Spinal cord (tissue), 10 donors: ENCODE results near the gene CLK2. TPM values are rescaled to one million over a fixed set of nuclear protein-coding genes. Genes with fewer than 3 reads are reported as not detected.
"Not testable (repeated sequence)": the region's sequence is repeated elsewhere in the genome, so short reads cannot be mapped to it uniquely, and the experiment has no call there.

ENCODE experiments used
- DNase-seq, 6 donors: peaks; one replicate each; pipeline versions ENCODE4 v3.0.0 to v3.0.0-alpha.2; 2013 to 2015; ENCODE audit warnings: low spot score in 6 of 6, low read depth in 4 of 6
- H3K27ac ChIP-seq: one replicate; pipeline ENCODE4 v1.5.1; 2013; ENCODE audit warnings: low read depth, low read length, control low read depth
- H3K27me3 ChIP-seq: one replicate; pipeline ENCODE4 v1.6.1; 2013; ENCODE audit warnings: low read length; ENCODE audit not compliant: control insufficient read depth, insufficient read depth
- H3K36me3 ChIP-seq: one replicate; pipeline ENCODE4 v1.6.1; 2013; ENCODE audit warnings: low read length; ENCODE audit not compliant: control insufficient read depth, insufficient read depth
- H3K4me1 ChIP-seq: one replicate; pipeline ENCODE4 v1.6.1; 2013; ENCODE audit warnings: low read length; ENCODE audit not compliant: control insufficient read depth, insufficient read depth
- H3K4me3 ChIP-seq: one replicate; pipeline ENCODE4 v1.5.1; 2013; ENCODE audit warnings: low read depth, low read length, control low read depth
- H3K9me3 ChIP-seq: one replicate; pipeline ENCODE4 v1.6.1; 2013; ENCODE audit warnings: low read length; ENCODE audit not compliant: control insufficient read depth, insufficient read depth
- WGBS: methylation state at CpG from one replicate; pipeline ENCODE4 v1.1.5; 2013; ENCODE audit warnings: missing lambda C conversion rate; ENCODE audit not compliant: insufficient coverage; 5-methylcytosine and 5-hydroxymethylcytosine counted together
- polyA plus RNA-seq, 2 donors: library from polyadenylated mRNA; unstranded; fragments of 120-200 nt; gene quantifications; one replicate each; pipeline ENCODE4 v1.2.1, GENCODE V29; 2013; ENCODE audit not compliant: insufficient read length in 2 of 2
- total RNA-seq, 2 donors: library from RNA; depleted of rRNA in 1 of 2; stranded (reverse); fragments of 120-200 nt in 1 of 2; fragments of >200 nt in 1 of 2; gene quantifications; one replicate each; pipeline versions ENCODE4 v1.2.3 to v1.2.4, GENCODE V29; 2013 to 2014
- donor health status: healthy.

CLK2 gene
- total and polyA plus RNA-seq, 4 donors, result 25.2 to 61.1 (median 45.9) TPM

- no peaks in the 10 kb centered on the region for H3K9me3 ChIP-seq
- no peak for DNase-seq
- 89% methylated on average over 7 of the region's 8 CpGs for WGBS
- H3K27me3 ChIP-seq, result peaks cover 20% of the 10 kb centered on the region
- H3K4me1 ChIP-seq, result peaks cover 6% of the 10 kb centered on the region
- no peak overlapping the region for H3K4me3 ChIP-seq
- H3K36me3 ChIP-seq, result no peaks in the 10 kb centered on the region
- H3K27ac ChIP-seq, result no peak overlapping the region
Measured at GRCh38 chr1:155300024-155300423, 26.7 kb upstream of the CLK2 start.

GRCh38 chr1:155297384-155297783 is 24.1 kb upstream of the CLK2 start:
- Histone ChIP-seq H3K27ac (no peak overlapping the region), H3K4me1 (peaks cover 12% of the 10 kb centered on the region), H3K4me3 (no peak overlapping the region), H3K9me3 (no peaks in the 10 kb centered on the region), H3K36me3 (no peaks in the 10 kb centered on the region), H3K27me3 (peaks cover 42% of the 10 kb centered on the region)
- peak in 1 of 6 donors; percentile 6 for DNase-seq
- WGBS, result 63% methylated on average over 6 of the region's 7 CpGs

GRCh38 chr1:155296661-155297060 is 23.4 kb upstream of the CLK2 start:
- H3K27ac ChIP-seq, result no peak overlapping the region
- no peak overlapping the region for H3K4me3 ChIP-seq
- no peaks in the 10 kb centered on the region for H3K9me3 ChIP-seq
- peaks cover 42% of the 10 kb centered on the region for H3K27me3 ChIP-seq
- H3K4me1 ChIP-seq, result peaks cover 12% of the 10 kb centered on the region
- 85% methylated on average over 3 of the region's 3 CpGs for WGBS
- H3K36me3 ChIP-seq, result peaks cover 2% of the 10 kb centered on the region
- DNase-seq, result no peak

- H3K36me3 ChIP-seq, result peaks cover 3% of the 10 kb centered on the region
- peaks cover 12% of the 10 kb centered on the region for H3K4me1 ChIP-seq
- no peaks in the 10 kb centered on the region for H3K9me3 ChIP-seq
- WGBS, result 72% methylated on average over 7 of the region's 7 CpGs
- H3K27ac ChIP-seq, result no peak overlapping the region
- peaks cover 42% of the 10 kb centered on the region for H3K27me3 ChIP-seq
- no peak overlapping the region for H3K4me3 ChIP-seq
- no peak for DNase-seq
Measured at GRCh38 chr1:155295942-155296267, 22.6 kb upstream of the CLK2 start.

- DNase-seq, result no peak
- H3K4me1 ChIP-seq, result peaks cover 12% of the 10 kb centered on the region
- H3K27me3 ChIP-seq, result peaks cover 42% of the 10 kb centered on the region
- WGBS, result 7% methylated on average over 45 of the region's 47 CpGs
- H3K9me3 ChIP-seq, result no peaks in the 10 kb centered on the region
- H3K27ac ChIP-seq, result no peak overlapping the region
- H3K36me3 ChIP-seq, result peaks cover 3% of the 10 kb centered on the region
- no peak overlapping the region for H3K4me3 ChIP-seq
Measured at GRCh38 chr1:155295183-155295941, 22.1 kb upstream of the CLK2 start.

- Histone ChIP-seq H3K9me3 (no peaks in the 10 kb centered on the region), H3K4me3 (no peak overlapping the region), H3K36me3 (peaks cover 3% of the 10 kb centered on the region), H3K27ac (no peak overlapping the region), H3K4me1 (peaks cover 12% of the 10 kb centered on the region), H3K27me3 (peaks cover 42% of the 10 kb centered on the region)
- WGBS, result 35% methylated on average over 40 of the region's 46 CpGs
- no peak for DNase-seq
Measured at GRCh38 chr1:155294520-155295182, 21.3 kb upstream of the CLK2 start.

- Histone ChIP-seq H3K4me1 (peaks cover 12% of the 10 kb centered on the region), H3K27me3 (peaks cover 42% of the 10 kb centered on the region), H3K4me3 (no peak overlapping the region), H3K27ac (no peak overlapping the region), H3K36me3 (peaks cover 14% of the 10 kb centered on the region), H3K9me3 (no peaks in the 10 kb centered on the region)
- no peak for DNase-seq
- 78% methylated on average over 16 of the region's 17 CpGs for WGBS
Measured at GRCh38 chr1:155293086-155293749, 19.9 kb upstream of the CLK2 start.

GRCh38 chr1:155291006-155291405 is 17.7 kb upstream of the CLK2 start:
- 89% methylated on average over 5 of the region's 10 CpGs for WGBS

GRCh38 chr1:155287987-155288543 is 14.8 kb upstream of the CLK2 start:
- no peak for DNase-seq
- H3K27me3 ChIP-seq, result peaks cover 4% of the 10 kb centered on the region
- peaks cover 55% of the 10 kb centered on the region for H3K36me3 ChIP-seq
- 95% methylated on average over 12 of the region's 21 CpGs for WGBS
- H3K4me1 ChIP-seq, result no peaks in the 10 kb centered on the region
- no peak overlapping the region for H3K4me3 ChIP-seq
- H3K9me3 ChIP-seq, result no peaks in the 10 kb centered on the region
- no peak overlapping the region for H3K27ac ChIP-seq

More at GRCh38 chr1:155291006-155291405, 17.7 kb upstream of the CLK2 start:
- Histone ChIP-seq H3K27me3 (peaks cover 32% of the 10 kb centered on the region), H3K36me3 (peaks cover 31% of the 10 kb centered on the region), H3K4me1 (peaks cover 12% of the 10 kb centered on the region)
- not testable (repeated sequence) for H3K9me3 ChIP-seq, DNase-seq, H3K4me3 ChIP-seq, H3K27ac ChIP-seq
